Hematopoietic multipotent progenitor cell treated with erythropoietin and hydrocortisone succinate and interleukin-3 and kit ligand, for 8 days (in vitro differentiated cells): ENCODE results near the gene FTMT.
"Not testable (repeated sequence)": the region's sequence is repeated elsewhere in the genome, so short reads cannot be mapped to it uniquely, and the experiment has no call there.

Source experiments
- DNase-seq: peaks from one replicate; pipeline ENCODE4 v3.0.0-alpha.2; 2015

FTMT gene

GRCh38 chr5:121851643-121852574 is at the start of gene FTMT:
TSS of gene FTMT (plus strand) at chr5:121851882. CDS start at chr5:121851964, 82 bp downstream.
- no peak for DNase-seq

- DNase-seq, result not testable (repeated sequence)
Measured at GRCh38 chr5:121805251-121805650, 46.4 kb upstream of the FTMT start.

GRCh38 chr5:121805911-121806310 is 45.8 kb upstream of the FTMT start:
- no peak for DNase-seq

- no peak for DNase-seq
Measured at GRCh38 chr5:121816164-121816563, 35.5 kb upstream of the FTMT start.

- no peak for DNase-seq
Measured at GRCh38 chr5:121819682-121820261, 31.9 kb upstream of the FTMT start.

GRCh38 chr5:121833617-121834016 is 18.1 kb upstream of the FTMT start:
- DNase-seq, result no peak

GRCh38 chr5:121834021-121834420 is 17.7 kb upstream of the FTMT start:
- no peak for DNase-seq

- no peak for DNase-seq
Measured at GRCh38 chr5:121841892-121842291, 9.8 kb upstream of the FTMT start.

- DNase-seq, result no peak
Measured at GRCh38 chr5:121850272-121850671, 1.4 kb upstream of the FTMT start.

GRCh38 chr5:121853850-121854249 is 2.2 kb downstream of the FTMT start:
- DNase-seq, result no peak

- DNase-seq, result no peak
Measured at GRCh38 chr5:121862801-121863200, 11.1 kb downstream of the FTMT start.

GRCh38 chr5:121863753-121864285 is 12.1 kb downstream of the FTMT start:
- DNase-seq, result no peak

GRCh38 chr5:121867403-121867802 is 15.7 kb downstream of the FTMT start:
- no peak for DNase-seq

- DNase-seq, result peak; percentile 53
Measured at GRCh38 chr5:121870489-121870888, 18.8 kb downstream of the FTMT start.

GRCh38 chr5:121872856-121873255 is 21.2 kb downstream of the FTMT start:
- no peak for DNase-seq

GRCh38 chr5:121873409-121873808 is 21.7 kb downstream of the FTMT start:
- no peak for DNase-seq

GRCh38 chr5:121885630-121886029 is 33.9 kb downstream of the FTMT start:
- DNase-seq, result no peak

GRCh38 chr5:121887727-121888126 is 36.0 kb downstream of the FTMT start:
- no peak for DNase-seq

GRCh38 chr5:121890297-121890858 is 38.7 kb downstream of the FTMT start:
- DNase-seq, result no peak

GRCh38 chr5:121897341-121897740 is 45.7 kb downstream of the FTMT start:
- DNase-seq, result no peak

GRCh38 chr5:121899346-121899745 is 47.7 kb downstream of the FTMT start:
- no peak for DNase-seq
